SK-N-DZ (cell line): Measurements from ENCODE around the gene APPBP2.

Source experiments
- DNase-seq: peaks from one replicate; pipeline ENCODE4 v3.0.0-alpha.2; 2015; ENCODE audit warnings: low spot score
- small RNA-seq, 2 experiments: library from RNA; depleted of rRNA; stranded (forward); fragments of <200 nt; gene quantifications; one replicate each; pipeline ENCODE3, GENCODE V24; 2014

APPBP2 gene

DNA sequence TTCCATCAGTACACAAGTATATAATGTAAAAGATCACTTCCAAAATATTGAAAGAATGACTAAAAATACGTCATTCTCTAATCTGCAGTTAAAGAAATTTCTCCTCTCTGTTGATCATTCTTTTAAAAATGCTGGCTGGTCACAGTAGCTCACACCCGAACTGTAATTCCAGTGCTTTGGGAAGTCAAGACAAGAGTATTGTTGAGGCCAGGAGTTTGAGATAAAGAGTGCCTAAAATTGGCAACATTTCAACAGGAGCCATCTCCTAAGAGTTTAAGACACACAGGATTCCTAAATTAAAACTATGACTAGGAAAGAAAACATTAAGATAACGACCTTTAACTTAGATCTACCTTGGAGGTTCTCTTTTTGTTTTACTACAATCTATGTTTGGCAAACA is 129.6 kb downstream of the APPBP2 start:
- DNase-seq: no peak

GRCh38 chr17:60395508-60396065 is 130.5 kb downstream of the APPBP2 start:
- no peak for DNase-seq

DNA sequence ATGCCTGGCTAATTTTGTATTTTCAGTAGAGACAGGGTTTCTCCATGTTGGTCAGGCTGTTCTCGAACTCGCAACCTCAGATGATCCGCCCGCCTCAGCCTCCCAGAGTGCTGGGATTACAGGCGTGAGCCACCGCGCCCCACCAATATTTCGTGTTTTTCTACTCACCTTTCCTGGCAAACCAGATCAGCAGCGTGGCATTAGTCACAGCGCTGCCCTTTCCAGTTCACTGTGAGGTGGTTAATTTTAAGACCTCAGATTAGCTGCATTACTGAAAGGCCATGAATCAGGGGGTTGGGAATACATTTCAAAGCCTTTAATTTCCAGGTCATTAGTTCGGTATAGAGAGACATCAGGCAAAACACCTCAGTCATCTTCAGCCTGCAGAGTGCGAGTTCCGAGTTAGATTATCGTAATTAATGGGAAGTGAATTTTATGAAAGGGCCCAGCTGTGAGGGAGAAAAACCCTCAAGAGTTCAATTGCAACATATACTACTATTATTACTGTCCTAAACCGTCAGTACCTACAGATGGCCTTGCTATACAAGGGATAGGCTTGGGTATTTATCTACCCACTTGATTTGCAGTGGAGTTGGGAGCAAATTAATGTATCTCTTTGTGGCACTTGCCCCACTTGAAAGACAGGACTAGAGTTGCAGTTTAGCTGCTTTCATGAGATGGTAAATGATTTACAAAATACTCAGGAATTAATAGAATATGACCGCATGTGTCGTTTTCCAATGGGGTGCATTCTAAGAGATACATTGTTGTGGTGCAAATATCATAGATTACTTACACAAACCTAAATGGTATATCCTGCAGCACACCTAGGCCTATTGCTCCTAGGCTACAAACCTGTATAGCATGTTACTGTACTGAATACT is 132.0 kb downstream of the APPBP2 start:
- DNase-seq: no peak

Small RNA genes within 50 kb of the gene (small RNA-seq; reads per million reads assigned to genes)
- 0 reads per million in 2 experiments for gene AC011921.2
